IMR-90 (cell line): Measurements from ENCODE around the gene OR5H15.

Source experiments
- CEBPB ChIP-seq: IDR thresholded peaks from 2 replicates; pipeline ENCODE4 v1.6.1; 2012; ENCODE audit warnings: low read depth, low read length, improper control_type of control experiment
- CTCF ChIP-seq: conservative IDR thresholded peaks from 2 replicates; pipeline ENCODE4 v1.5.1; 2012; ENCODE audit warnings: mild to moderate bottlenecking, low read depth, low read length, improper control_type of control experiment
- ELK1 ChIP-seq: fragments of 150-350 bp; IDR thresholded peaks from 2 replicates; pipeline ENCODE4 v1.6.1; 2016; ENCODE audit warnings: low read depth, mild to moderate bottlenecking, low read length, moderate library complexity, borderline replicate concordance
- FOS ChIP-seq: fragments of 150-350 bp; IDR thresholded peaks from 2 replicates; pipeline ENCODE4 v1.6.1; 2016; ENCODE audit warnings: low read depth, low read length
- MAZ ChIP-seq: IDR thresholded peaks from 2 replicates; pipeline ENCODE4 v1.6.1; 2012; ENCODE audit warnings: low read depth, mild to moderate bottlenecking, low read length, improper control_type of control experiment, moderate library complexity, borderline replicate concordance
- POLR2A ChIP-seq: IDR thresholded peaks from 2 replicates; pipeline ENCODE4 v1.6.1; 2012; ENCODE audit warnings: mild to moderate bottlenecking, low read depth, low read length
- RFX5 ChIP-seq: IDR thresholded peaks from 2 replicates; pipeline ENCODE4 v1.8.0; 2012; ENCODE audit warnings: low read depth, mild to moderate bottlenecking, low read length, moderate library complexity

GRCh38 chr3:98151241-98151640, 15.3 kb upstream of the OR5H15 start:
- no peak for TF ChIP-seq ELK1
- no peak for TF ChIP-seq CTCF
- TF ChIP-seq CEBPB = no peak
- TF ChIP-seq FOS = no peak
- no peak for TF ChIP-seq MAZ
- no peak for TF ChIP-seq RFX5
- TF ChIP-seq POLR2A = no peak
